DND-41 (cell line): ENCODE results near the gene CD164.

ENCODE experiments used
- EZH2 ChIP-seq: IDR thresholded peaks from 3 replicates; pipeline ENCODE4 v1.6.1; 2012; ENCODE audit warnings: borderline replicate concordance, low read depth, mild to moderate bottlenecking, moderate library complexity, low read length, inconsistent platforms; ENCODE audit not compliant: severe bottlenecking
- TF ChIP-seq, protein P1 (sequence below): IDR thresholded peaks from 2 replicates; pipeline ENCODE4 v1.5.1; 2012; ENCODE audit warnings: borderline replicate concordance, low read length, moderate library complexity, mild to moderate bottlenecking; ENCODE audit not compliant: poor library complexity, severe bottlenecking; ENCODE audit errors: extremely low read depth

DNA sequence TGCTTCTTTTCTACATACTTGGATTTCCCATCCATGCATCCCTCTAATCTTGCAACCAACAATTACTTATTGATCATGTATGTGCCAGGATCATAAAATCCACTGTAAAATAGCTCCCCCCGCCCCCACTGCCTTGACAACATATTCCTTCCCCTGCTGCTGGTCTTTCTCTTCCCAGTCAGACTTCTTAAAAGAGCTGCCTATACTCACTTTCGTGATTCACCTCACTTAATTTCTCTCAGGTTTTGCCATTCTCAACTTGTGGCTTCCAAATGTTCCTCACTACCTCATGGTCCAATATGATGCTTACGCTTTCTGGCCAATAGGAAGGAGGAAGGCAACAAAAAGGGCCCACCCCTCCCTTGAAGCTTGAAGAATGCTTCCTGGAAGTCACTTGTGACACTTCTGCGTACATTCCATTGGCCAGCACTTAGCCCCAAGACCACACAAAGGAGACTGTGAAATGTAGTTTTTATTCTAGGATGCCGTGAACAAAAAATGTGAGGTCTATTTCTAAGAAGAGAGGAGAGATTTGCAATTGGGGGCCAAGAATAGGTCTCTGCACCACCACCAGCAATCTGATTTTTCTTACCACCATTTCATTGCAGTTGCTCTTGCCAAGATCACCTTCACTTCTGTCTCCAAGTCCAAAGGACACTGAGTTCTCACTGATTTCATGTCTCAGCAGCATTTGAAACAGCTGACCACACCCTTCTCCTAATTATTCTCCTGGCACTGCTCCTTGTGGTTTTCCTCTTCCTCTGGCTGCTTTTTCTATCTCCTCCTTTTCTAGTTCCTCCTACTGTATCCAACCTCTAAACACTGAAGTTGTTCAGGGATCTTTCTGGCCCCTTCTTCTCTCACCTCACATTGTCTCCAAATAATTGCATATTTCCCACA lies 30.8 kb downstream of the CD164 start:
- TF ChIP-seq, protein P1, sequence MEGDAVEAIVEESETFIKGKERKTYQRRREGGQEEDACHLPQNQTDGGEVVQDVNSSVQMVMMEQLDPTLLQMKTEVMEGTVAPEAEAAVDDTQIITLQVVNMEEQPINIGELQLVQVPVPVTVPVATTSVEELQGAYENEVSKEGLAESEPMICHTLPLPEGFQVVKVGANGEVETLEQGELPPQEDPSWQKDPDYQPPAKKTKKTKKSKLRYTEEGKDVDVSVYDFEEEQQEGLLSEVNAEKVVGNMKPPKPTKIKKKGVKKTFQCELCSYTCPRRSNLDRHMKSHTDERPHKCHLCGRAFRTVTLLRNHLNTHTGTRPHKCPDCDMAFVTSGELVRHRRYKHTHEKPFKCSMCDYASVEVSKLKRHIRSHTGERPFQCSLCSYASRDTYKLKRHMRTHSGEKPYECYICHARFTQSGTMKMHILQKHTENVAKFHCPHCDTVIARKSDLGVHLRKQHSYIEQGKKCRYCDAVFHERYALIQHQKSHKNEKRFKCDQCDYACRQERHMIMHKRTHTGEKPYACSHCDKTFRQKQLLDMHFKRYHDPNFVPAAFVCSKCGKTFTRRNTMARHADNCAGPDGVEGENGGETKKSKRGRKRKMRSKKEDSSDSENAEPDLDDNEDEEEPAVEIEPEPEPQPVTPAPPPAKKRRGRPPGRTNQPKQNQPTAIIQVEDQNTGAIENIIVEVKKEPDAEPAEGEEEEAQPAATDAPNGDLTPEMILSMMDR = no peak
- no peak for TF ChIP-seq EZH2
